Measurements from ENCODE around the gene RALGAPB.

DNA sequence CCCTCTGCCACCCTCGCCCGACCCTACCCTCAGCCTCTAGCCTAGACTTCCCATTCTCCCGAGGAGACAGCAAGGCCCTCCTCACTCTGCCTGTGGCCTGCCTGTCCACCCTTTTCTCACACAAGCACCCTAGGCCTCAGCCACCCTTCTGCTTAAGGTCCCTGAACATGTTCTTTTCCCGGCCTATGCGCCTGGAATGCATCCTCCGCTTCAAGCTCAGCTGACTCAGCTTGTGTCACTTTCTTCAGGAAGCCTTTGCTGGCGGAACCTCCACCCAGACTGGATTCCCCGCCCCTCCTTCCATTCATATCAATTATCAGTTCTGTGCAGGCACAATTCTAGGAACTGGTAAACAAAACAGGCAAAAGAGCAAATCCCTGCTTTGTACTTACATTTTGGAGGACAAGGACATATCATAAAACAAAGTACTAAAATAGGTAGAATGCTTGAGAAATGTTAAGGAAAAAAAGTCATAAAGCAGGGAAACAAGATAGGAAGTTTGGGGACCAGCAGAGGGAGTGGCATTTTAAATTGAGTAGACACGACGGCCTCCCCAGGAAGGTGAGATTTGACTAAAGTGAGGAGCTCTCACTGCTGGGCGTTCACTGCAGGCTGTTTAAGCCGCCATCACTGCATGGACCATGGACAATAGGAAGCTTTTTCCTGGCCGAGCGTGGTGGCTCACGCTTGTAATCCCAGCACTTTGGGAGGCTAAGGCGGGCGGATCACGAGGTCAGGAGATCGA is 19.6 kb upstream of the RALGAPB start:
- no peak for TF ChIP-seq POLR2A (IDR thresholded peaks at IDR 0.05)
- TF ChIP-seq, protein P1, sequence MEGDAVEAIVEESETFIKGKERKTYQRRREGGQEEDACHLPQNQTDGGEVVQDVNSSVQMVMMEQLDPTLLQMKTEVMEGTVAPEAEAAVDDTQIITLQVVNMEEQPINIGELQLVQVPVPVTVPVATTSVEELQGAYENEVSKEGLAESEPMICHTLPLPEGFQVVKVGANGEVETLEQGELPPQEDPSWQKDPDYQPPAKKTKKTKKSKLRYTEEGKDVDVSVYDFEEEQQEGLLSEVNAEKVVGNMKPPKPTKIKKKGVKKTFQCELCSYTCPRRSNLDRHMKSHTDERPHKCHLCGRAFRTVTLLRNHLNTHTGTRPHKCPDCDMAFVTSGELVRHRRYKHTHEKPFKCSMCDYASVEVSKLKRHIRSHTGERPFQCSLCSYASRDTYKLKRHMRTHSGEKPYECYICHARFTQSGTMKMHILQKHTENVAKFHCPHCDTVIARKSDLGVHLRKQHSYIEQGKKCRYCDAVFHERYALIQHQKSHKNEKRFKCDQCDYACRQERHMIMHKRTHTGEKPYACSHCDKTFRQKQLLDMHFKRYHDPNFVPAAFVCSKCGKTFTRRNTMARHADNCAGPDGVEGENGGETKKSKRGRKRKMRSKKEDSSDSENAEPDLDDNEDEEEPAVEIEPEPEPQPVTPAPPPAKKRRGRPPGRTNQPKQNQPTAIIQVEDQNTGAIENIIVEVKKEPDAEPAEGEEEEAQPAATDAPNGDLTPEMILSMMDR (IDR thresholded peaks at IDR 0.05 in 8 of 11, conservative IDR thresholded peaks at IDR 0.05 in 3 of 11) = no peak
- TF ChIP-seq POLR2AphosphoS5 (IDR thresholded peaks at IDR 0.05) = peak in 2 of 3 donors; percentile 54

All from spleen (tissue), 7 donors.